Neuronal stem cell (in vitro differentiated cells): ENCODE data around the gene LMF1.
A peak's percentile ranks its signal among the peaks of the same experiment; 100 is the strongest.

ENCODE experiments used
- DNase-seq: peaks from one replicate; pipeline ENCODE4 v3.0.0-alpha.2; 2013; ENCODE audit warnings: low spot score
- H2AFZ ChIP-seq: one replicate; pipeline ENCODE4 v1.6.1; 2013; ENCODE audit warnings: mild to moderate bottlenecking, low read length, inconsistent platforms
- H2AK5ac ChIP-seq: 2 replicates; pipeline ENCODE4 v1.6.1; 2013; ENCODE audit warnings: low read depth, mild to moderate bottlenecking, inconsistent platforms, low read length, moderate library complexity, mixed read lengths
- H2BK120ac ChIP-seq: 2 replicates; pipeline ENCODE4 v1.6.1; 2013; ENCODE audit warnings: low read depth, mild to moderate bottlenecking, inconsistent platforms, low read length, moderate library complexity, mixed read lengths
- H2BK12ac ChIP-seq: one replicate; pipeline ENCODE4 v1.6.1; 2013; ENCODE audit warnings: low read length, inconsistent platforms
- H2BK15ac ChIP-seq: 2 replicates; pipeline ENCODE4 v1.6.1; 2013; ENCODE audit warnings: mild to moderate bottlenecking, low read length, inconsistent platforms, mixed read lengths
- H2BK5ac ChIP-seq: one replicate; pipeline ENCODE4 v1.6.1; 2013; ENCODE audit warnings: inconsistent platforms, mild to moderate bottlenecking, low read length, moderate library complexity
- H3K14ac ChIP-seq: one replicate; pipeline ENCODE4 v1.6.1; 2013; ENCODE audit warnings: low read length, inconsistent platforms
- H3K18ac ChIP-seq: 2 replicates; pipeline ENCODE4 v1.6.1; 2013; ENCODE audit warnings: low read length, inconsistent platforms
- H3K23ac ChIP-seq: 2 replicates; pipeline ENCODE4 v1.6.1; 2013; ENCODE audit warnings: low read depth, mild to moderate bottlenecking, mixed read lengths, low read length, inconsistent platforms; ENCODE audit not compliant: poor library complexity
- H3K27ac ChIP-seq: replicated peaks from 3 replicates; pipeline ENCODE4 v1.5.1; 2013; ENCODE audit warnings: low read length, inconsistent platforms
- H3K27me3 ChIP-seq, 3 experiments: 2 replicates each; pipeline ENCODE4 v1.6.1; 2013; ENCODE audit warnings: low read length in 3 of 3, mild to moderate bottlenecking in 2 of 3, inconsistent platforms in 1 of 3, low read depth in 1 of 3, mixed read lengths in 1 of 3, moderate library complexity in 1 of 3; ENCODE audit not compliant: control insufficient read depth in 3 of 3, insufficient read depth in 3 of 3
- H3K36me3 ChIP-seq, 2 donors: replicated peaks in 1 of 2; 2 replicates each; pipeline ENCODE4 v1.6.1; 2013; ENCODE audit warnings: low read length in 2 of 2; ENCODE audit not compliant: control insufficient read depth in 2 of 2, insufficient read depth in 2 of 2
- H3K4ac ChIP-seq: 2 replicates; pipeline ENCODE4 v1.6.1; 2013; ENCODE audit warnings: inconsistent platforms, mild to moderate bottlenecking, low read length, moderate library complexity
- H3K4me1 ChIP-seq, 2 donors: 1 replicate in 1 of 2; 2 replicates in 1 of 2; pipeline ENCODE4 v1.6.1; 2013; ENCODE audit warnings: low read length in 2 of 2, low read depth in 1 of 2; ENCODE audit not compliant: control insufficient read depth in 2 of 2, insufficient read depth in 1 of 2
- H3K4me2 ChIP-seq: one replicate; pipeline ENCODE4 v1.6.1; 2013; ENCODE audit warnings: mild to moderate bottlenecking, low read length, inconsistent platforms; ENCODE audit not compliant: insufficient read depth, poor library complexity, severe bottlenecking
- H3K4me3 ChIP-seq, 2 donors: 2 replicates each; pipeline ENCODE4 v1.5.1; 2013; ENCODE audit warnings: low read length in 2 of 2, mild to moderate bottlenecking in 2 of 2, inconsistent platforms in 1 of 2, moderate library complexity in 1 of 2
- H3K79me1 ChIP-seq: one replicate; pipeline ENCODE4 v1.6.1; 2013; ENCODE audit warnings: low read depth, mild to moderate bottlenecking, inconsistent platforms, low read length, moderate library complexity
- H3K9ac ChIP-seq: one replicate; pipeline ENCODE4 v1.6.1; 2013; ENCODE audit warnings: mild to moderate bottlenecking, low read depth, low read length, inconsistent platforms; ENCODE audit not compliant: poor library complexity
- H3K9me3 ChIP-seq, 2 donors: replicated peaks in 1 of 2; 2 replicates each; pipeline versions ENCODE3 to v1.6.1; 2013; ENCODE audit warnings: low read length in 2 of 2, mild to moderate bottlenecking in 2 of 2, inconsistent platforms in 1 of 2, low read depth in 1 of 2, mixed read lengths in 1 of 2, moderate library complexity in 1 of 2; ENCODE audit not compliant: control insufficient read depth in 2 of 2, insufficient read depth in 1 of 2
- H4K8ac ChIP-seq: one replicate; pipeline ENCODE4 v1.6.1; 2013; ENCODE audit warnings: low read depth, mild to moderate bottlenecking, inconsistent platforms, low read length, moderate library complexity
- H4K91ac ChIP-seq: one replicate; pipeline ENCODE4 v1.6.1; 2013; ENCODE audit warnings: low read length, low read depth, mild to moderate bottlenecking, inconsistent platforms; ENCODE audit not compliant: poor library complexity
- WGBS, 2 donors: extraction: QIAGEN DNeasy Blood & Tissue Kit; methylation state at CpG; one replicate each; pipeline ENCODE4 v1.1.7; 2013; ENCODE audit warnings: missing lambda C conversion rate in 2 of 2, mixed read lengths in 1 of 2; ENCODE audit not compliant: insufficient read length in 2 of 2, insufficient replicate concordance in 1 of 2; ENCODE audit errors: extremely low coverage in 2 of 2; 5-methylcytosine and 5-hydroxymethylcytosine counted together

Gene LMF1

DNA sequence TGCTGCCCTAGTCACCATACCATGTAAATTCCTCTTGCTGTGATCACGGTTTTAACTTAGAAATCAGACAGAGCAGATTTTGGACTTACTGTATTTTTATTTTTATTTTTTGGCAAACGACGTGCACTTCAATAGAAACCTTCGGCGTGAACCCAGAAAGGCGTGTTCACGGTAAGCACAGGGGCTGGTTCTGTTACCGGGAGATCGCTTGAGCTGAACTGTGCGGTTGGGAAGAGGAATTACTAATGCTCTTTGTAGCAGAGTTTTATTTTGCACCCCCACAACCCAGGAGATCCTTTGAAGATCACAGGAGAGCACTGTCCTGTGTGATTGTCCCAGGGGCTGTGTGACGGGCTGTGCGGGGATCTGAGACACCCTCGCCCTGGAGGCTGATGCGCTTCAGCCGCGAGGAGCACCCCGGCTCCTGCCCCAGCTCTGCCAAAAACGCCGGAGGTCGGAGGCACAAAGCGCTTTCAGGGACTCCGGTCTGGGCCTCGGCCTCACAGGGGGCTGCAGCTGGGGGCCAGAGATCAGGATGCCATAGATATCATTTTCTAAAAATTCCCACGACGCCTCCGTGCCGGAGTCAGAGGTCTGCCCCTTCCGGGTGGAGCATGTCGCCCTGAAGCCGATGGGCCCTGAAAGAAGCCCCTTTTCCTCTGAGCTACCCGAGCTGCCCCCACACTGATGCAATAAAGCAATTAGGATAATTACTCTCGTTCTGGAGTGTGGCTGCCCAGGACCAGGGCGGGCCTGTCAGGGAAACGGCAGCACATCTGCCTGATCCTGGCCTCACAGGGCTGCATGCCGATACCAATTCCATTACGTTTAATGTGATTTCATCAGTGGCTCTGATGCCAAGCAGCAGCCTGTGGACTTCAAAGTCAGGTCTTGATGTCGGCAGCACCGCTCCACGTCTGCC, 71.8 kb downstream of the LMF1 start:
- Histone ChIP-seq H3K4me1 (peaks cover 0 to 5% of the 10 kb centered on the region in 2 donors), H2BK5ac (no peak overlapping the region), H3K4me3 (no peak overlapping the region), H3K36me3 (no peaks in the 10 kb centered on the region), H3K14ac (no peak overlapping the region), H3K27me3 (no peaks in the 10 kb centered on the region), H2AK5ac (no peak overlapping the region), H2BK12ac (no peak overlapping the region), H4K8ac (no peak overlapping the region), H2AFZ (no peak overlapping the region), H3K4ac (no peak overlapping the region), H3K27ac (no peak overlapping the region), H2BK15ac (no peak overlapping the region), H3K9ac (peak overlapping the region; percentile 21), H3K18ac (no peak overlapping the region), H3K23ac (peak overlapping the region; percentile 85), H4K91ac (no peak overlapping the region), H2BK120ac (no peak overlapping the region), H3K79me1 (peaks cover 2% of the 10 kb centered on the region), H3K9me3 (no peaks in the 10 kb centered on the region), H3K4me2 (no peak overlapping the region)
- no CpG with 5 or more reads among the region's 39 CpGs for WGBS, 2 donors
- no peak for DNase-seq

DNA sequence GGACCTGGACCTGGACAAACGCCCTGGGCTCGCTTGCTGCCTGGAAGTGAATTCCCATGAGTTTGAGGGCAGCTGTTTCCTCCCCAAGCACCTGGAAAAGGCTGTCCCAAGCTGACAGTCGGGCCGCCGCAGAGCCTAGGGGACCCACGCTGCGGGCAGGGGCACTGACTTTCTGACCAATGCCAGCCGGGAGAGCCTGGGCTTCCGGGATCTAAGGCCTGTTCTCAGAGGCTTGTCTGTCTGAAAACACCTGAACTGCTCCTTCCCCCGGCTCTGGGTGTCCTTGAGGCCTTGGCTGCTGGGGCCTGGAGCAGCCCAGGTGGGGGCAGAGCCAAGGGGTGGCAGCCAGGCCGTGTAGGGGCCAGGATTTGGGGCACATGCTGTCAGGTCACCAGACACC, 72.6 kb downstream of the LMF1 start:
- Histone ChIP-seq H3K27me3 (no peaks in the 10 kb centered on the region), H2BK15ac (no peak overlapping the region), H3K23ac (no peak overlapping the region), H2AFZ (no peak overlapping the region), H2AK5ac (no peak overlapping the region), H4K91ac (no peak overlapping the region), H3K4me3 (no peak overlapping the region), H2BK12ac (no peak overlapping the region), H2BK120ac (no peak overlapping the region), H3K4ac (no peak overlapping the region), H3K14ac (peak overlapping the region; percentile 31), H3K27ac (no peak overlapping the region), H4K8ac (no peak overlapping the region), H3K9me3 (no peaks in the 10 kb centered on the region), H3K18ac (no peak overlapping the region), H3K36me3 (no peaks in the 10 kb centered on the region), H3K4me2 (no peak overlapping the region), H3K4me1 (peaks cover 0 to 5% of the 10 kb centered on the region in 2 donors), H3K9ac (no peak overlapping the region), H2BK5ac (no peak overlapping the region), H3K79me1 (peaks cover 2% of the 10 kb centered on the region)
- no peak for DNase-seq
- WGBS, 2 donors = no CpG with 5 or more reads among the region's 11 CpGs

DNA sequence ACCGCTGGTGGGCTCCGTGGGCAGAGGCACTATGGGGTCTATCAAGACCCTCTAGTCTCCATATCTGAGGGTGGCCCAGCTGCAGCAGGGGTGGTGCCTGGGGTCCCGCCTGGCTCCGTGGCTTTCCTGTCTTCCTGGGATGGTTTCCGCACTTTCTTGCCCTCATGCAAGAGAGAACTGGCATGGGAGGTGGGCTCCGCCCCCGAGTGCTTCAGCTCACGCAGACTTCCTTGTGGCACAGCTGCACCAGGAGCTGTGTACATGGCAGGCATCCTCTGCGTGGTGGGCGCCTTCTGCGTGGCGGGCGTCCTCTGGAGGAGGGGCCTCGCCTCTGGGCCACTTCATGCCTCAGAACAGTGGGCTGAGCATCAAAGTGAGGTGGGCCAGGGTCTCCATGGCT, 73.1 kb downstream of the LMF1 start:
- no peak overlapping the region for H2BK5ac ChIP-seq
- no peak overlapping the region for H2AFZ ChIP-seq
- H3K23ac ChIP-seq = no peak overlapping the region
- H3K4me3 ChIP-seq = no peak overlapping the region
- H3K36me3 ChIP-seq = no peaks in the 10 kb centered on the region
- H3K9me3 ChIP-seq = no peaks in the 10 kb centered on the region
- no peak overlapping the region for H2BK120ac ChIP-seq
- H2BK15ac ChIP-seq = no peak overlapping the region
- no peak overlapping the region for H2AK5ac ChIP-seq
- H3K18ac ChIP-seq = no peak overlapping the region
- no peak overlapping the region for H2BK12ac ChIP-seq
- H3K27ac ChIP-seq = no peak overlapping the region
- H3K4ac ChIP-seq = no peak overlapping the region
- H4K91ac ChIP-seq = no peak overlapping the region
- no peak for DNase-seq
- H3K27me3 ChIP-seq = no peaks in the 10 kb centered on the region
- no peak overlapping the region for H3K14ac ChIP-seq
- H3K79me1 ChIP-seq = peaks cover 2% of the 10 kb centered on the region
- H3K9ac ChIP-seq = peak overlapping the region; percentile 44
- no CpG with 5 or more reads among the region's 14 CpGs for WGBS, 2 donors
- H3K4me2 ChIP-seq = no peak overlapping the region
- H4K8ac ChIP-seq = no peak overlapping the region
- H3K4me1 ChIP-seq = peaks cover 0 to 5% of the 10 kb centered on the region in 2 donors

DNA sequence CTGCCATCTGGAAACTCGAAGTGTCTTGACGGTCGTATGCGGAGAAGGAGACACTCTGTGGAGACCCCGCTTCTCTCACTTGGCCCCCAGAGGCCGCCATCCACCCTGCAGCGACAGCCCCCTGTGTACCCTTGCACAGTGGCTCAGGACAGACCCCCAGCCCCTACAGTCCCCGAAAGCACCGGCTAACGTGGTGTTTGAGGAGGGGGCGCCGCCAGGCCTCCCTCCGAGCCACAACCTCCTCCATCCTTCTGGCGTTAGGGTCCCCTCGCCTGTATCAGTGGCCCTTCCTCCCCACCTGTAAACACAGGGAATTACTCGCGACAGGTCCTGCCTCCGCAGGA, 73.6 kb downstream of the LMF1 start:
- Histone ChIP-seq H4K91ac (no peak overlapping the region), H3K9ac (peak overlapping the region; percentile 60), H3K4ac (no peak overlapping the region), H3K9me3 (no peaks in the 10 kb centered on the region), H2BK120ac (no peak overlapping the region), H3K14ac (peak overlapping the region; percentile 64), H2AFZ (no peak overlapping the region), H3K36me3 (no peaks in the 10 kb centered on the region), H3K4me2 (peak overlapping the region; percentile 14), H2BK12ac (no peak overlapping the region), H3K27me3 (no peaks in the 10 kb centered on the region), H3K4me3 (no peak overlapping the region), H2AK5ac (peak overlapping the region; percentile 45), H3K18ac (peak overlapping the region; percentile 48), H2BK15ac (no peak overlapping the region), H3K4me1 (peaks cover 0 to 5% of the 10 kb centered on the region in 2 donors), H2BK5ac (no peak overlapping the region), H3K27ac (no peak overlapping the region), H3K79me1 (peaks cover 3% of the 10 kb centered on the region), H3K23ac (no peak overlapping the region), H4K8ac (no peak overlapping the region)
- no CpG with 5 or more reads among the region's 18 CpGs for WGBS, 2 donors
- DNase-seq = no peak
